PC-3 (cell line): ENCODE data around the gene HCN1. TPM values are rescaled to one million over a fixed set of nuclear protein-coding genes. Genes with fewer than 3 reads are reported as not detected.
A peak's percentile ranks its signal among the peaks of the same experiment; 100 is the strongest.
"Not testable (repeated sequence)": the region's sequence is repeated elsewhere in the genome, so short reads cannot be mapped to it uniquely, and the experiment has no call there.

ENCODE experiments used
- ATAC-seq: fragments of 200-7000 bp; cut with Tn5 transposase; 2 replicates; pipeline ENCODE4 v1.9.1; 2020; ENCODE audit warnings: mild to moderate bottlenecking, moderate library complexity
- BruUV-seq: library from RNA; stranded (reverse); fragments of 400-500 nt; replicated peaks from 2 replicates; lab custom pipeline; 2021; lab: Mats Ljungman, UMichigan
- CTCF ChIA-PET: fragments of 300-600 bp; sonication (Branson Sonifier 250); formaldehyde crosslinking; loops from one replicate; lab custom pipeline; 2022; ENCODE audit warnings: antibody characterized with exemption; lab: Charles Lee
- POLR2A ChIA-PET: fragments of 300-600 bp; sonication (Branson Sonifier 250); formaldehyde crosslinking; loops from one replicate; lab custom pipeline; 2022; ENCODE audit warnings: antibody characterized with exemption; ENCODE audit not compliant: unreplicated experiment; lab: Charles Lee
- DNase-seq: peaks from one replicate; pipeline ENCODE4 v3.0.0-alpha.2; 2015
- H2AFZ ChIP-seq: fragments of 300-600 bp; sonication (generic); 2 replicates; pipeline ENCODE4 v1.6.0; 2016; ENCODE audit warnings: antibody characterized with exemption, low read length
- H3F3A ChIP-seq: fragments of 300-600 bp; sonication (generic); one replicate; pipeline ENCODE4 v1.6.0; 2017; ENCODE audit warnings: antibody characterized with exemption, low read length, control low read depth, mild to moderate bottlenecking; ENCODE audit not compliant: unreplicated experiment
- H3K27ac ChIP-seq: fragments of 300-600 bp; sonication (generic); 2 replicates; pipeline ENCODE4 v1.5.1; 2016; ENCODE audit warnings: mild to moderate bottlenecking, low read length
- H3K27me3 ChIP-seq: fragments of 300-600 bp; sonication (generic); 2 replicates; pipeline ENCODE4 v1.6.1; 2016; ENCODE audit warnings: low read length, mixed read lengths
- H3K36me3 ChIP-seq: fragments of 300-600 bp; sonication (generic); 2 replicates; pipeline ENCODE4 v1.6.1; 2016; ENCODE audit warnings: low read depth, mixed run types, low read length, mixed read lengths
- H3K4me1 ChIP-seq: fragments of 300-600 bp; sonication (generic); 2 replicates; pipeline ENCODE4 v1.5.1; 2016; ENCODE audit warnings: low read length; ENCODE audit not compliant: insufficient read depth
- H3K4me2 ChIP-seq: fragments of 300-600 bp; sonication (generic); 2 replicates; pipeline ENCODE4 v1.6.0; 2016; ENCODE audit warnings: low read length
- H3K4me3 ChIP-seq: fragments of 300-600 bp; sonication (generic); 2 replicates; pipeline ENCODE4 v1.5.1; 2016; ENCODE audit warnings: mild to moderate bottlenecking, low read length, mixed read lengths
- H3K79me2 ChIP-seq: fragments of 300-600 bp; sonication (generic); 2 replicates; pipeline ENCODE4 v1.6.1; 2017; ENCODE audit warnings: low read length, mixed read lengths
- H3K9ac ChIP-seq: fragments of 300-600 bp; sonication (generic); 2 replicates; pipeline ENCODE4 v1.6.0; 2016; ENCODE audit warnings: mild to moderate bottlenecking, low read length
- H3K9me2 ChIP-seq: fragments of 300-600 bp; sonication (generic); replicated peaks from 2 replicates; pipeline ENCODE4 v1.6.1; 2016; ENCODE audit warnings: mixed run types, low read length, mixed read lengths
- H3K9me3 ChIP-seq: fragments of 300-600 bp; sonication (generic); 2 replicates; pipeline ENCODE4 v1.6.1; 2016; ENCODE audit warnings: low read length, mixed read lengths
- H4K20me1 ChIP-seq: fragments of 300-600 bp; sonication (generic); 2 replicates; pipeline ENCODE4 v1.6.1; 2016; ENCODE audit warnings: low read length, mixed read lengths
- CTCF ChIP-seq: fragments of 300-600 bp; sonication (generic); conservative IDR thresholded peaks from 2 replicates; pipeline ENCODE4 v1.5.1; 2017; ENCODE audit warnings: antibody characterized with exemption, low read depth, mild to moderate bottlenecking, low read length
- EZH2 ChIP-seq: fragments of 300-600 bp; sonication (generic); IDR thresholded peaks from one replicate; pipeline ENCODE4 v1.6.1; 2017; ENCODE audit warnings: antibody characterized with exemption, mild to moderate bottlenecking, low read length; ENCODE audit not compliant: unreplicated experiment
- EZH2phosphoT487 ChIP-seq: fragments of 300-600 bp; sonication (generic); IDR thresholded peaks from 2 replicates; pipeline ENCODE4 v1.6.1; 2018; ENCODE audit warnings: mild to moderate bottlenecking, antibody characterized with exemption, low read length, borderline replicate concordance
- intact Hi-C: fragments of 100-400 bp; cut with micrococcal nuclease; formaldehyde crosslinking; loops from 2 replicates; pipeline ENCODE4 v1.9.0; 2023
- total RNA-seq: library from RNA; depleted of rRNA; stranded (reverse); fragments of >200 nt; gene quantifications from 2 replicates; pipeline ENCODE4 v1.2.3, GENCODE V29; 2014

Gene HCN1
- total RNA-seq, 1 experiment from 2014 or later = not detected

- intact Hi-C loops = no loop called here
- Histone ChIP-seq H3K9me3 (peaks cover 8% of the 10 kb centered on the region; the same call in 1 of the 2 replicates), H3K9me2 (no peaks in the 10 kb centered on the region), H3F3A (no peaks in the 10 kb centered on the region), H3K36me3 (no peaks in the 10 kb centered on the region), H3K27ac (no peak overlapping the region), H2AFZ (no peak overlapping the region), H3K4me3 (no peak overlapping the region), H3K4me1 (no peaks in the 10 kb centered on the region), H3K9ac (no peak overlapping the region), H3K27me3 (no peaks in the 10 kb centered on the region), H4K20me1 (no peaks in the 10 kb centered on the region), H3K4me2 (no peak overlapping the region), H3K79me2 (no peaks in the 10 kb centered on the region)
- no TSS peak for BruUV-seq
- POLR2A ChIA-PET = no interaction called here
- DNase-seq (no peak), ATAC-seq (no peak)
- TF ChIP-seq CTCF = no peak
- TF ChIP-seq EZH2 = no peak
- no peak for TF ChIP-seq EZH2phosphoT487
- CTCF ChIA-PET = no interaction called here
Measured at GRCh38 chr5:45507178-45507577, 189.0 kb downstream of the HCN1 start.

- H3K27me3 ChIP-seq, H3K9ac ChIP-seq, DNase-seq, CTCF ChIA-PET, H4K20me1 ChIP-seq, POLR2A ChIA-PET, BruUV-seq, H2AFZ ChIP-seq, H3K9me3 ChIP-seq, H3K36me3 ChIP-seq, ATAC-seq, H3K4me1 ChIP-seq, H3K9me2 ChIP-seq, intact Hi-C loops, H3K4me3 ChIP-seq, H3K27ac ChIP-seq, H3F3A ChIP-seq, H3K4me2 ChIP-seq, H3K79me2 ChIP-seq: not testable (repeated sequence)
Measured at GRCh38 chr5:45499006-45499405, 197.2 kb downstream of the HCN1 start.

- Histone ChIP-seq H3K36me3 (no peaks in the 10 kb centered on the region), H3K9me3 (no peaks in the 10 kb centered on the region; the same call in 1 of the 2 replicates), H3K79me2 (no peaks in the 10 kb centered on the region), H3K4me3 (no peak overlapping the region), H3K27ac (no peak overlapping the region), H3K9me2 (no peaks in the 10 kb centered on the region), H4K20me1 (no peaks in the 10 kb centered on the region), H3K27me3 (no peaks in the 10 kb centered on the region), H3K4me1 (no peaks in the 10 kb centered on the region), H2AFZ (no peak overlapping the region), H3K4me2 (no peak overlapping the region), H3F3A (no peaks in the 10 kb centered on the region), H3K9ac (no peak overlapping the region)
- POLR2A ChIA-PET = no interaction called here
- no peak for TF ChIP-seq EZH2
- no peak for TF ChIP-seq CTCF
- TF ChIP-seq EZH2phosphoT487 = no peak
- intact Hi-C loops = no loop called here
- BruUV-seq = no TSS peak
- CTCF ChIA-PET = no interaction called here
- ATAC-seq (peak; percentile 59), DNase-seq (peak; percentile 29)
Measured at GRCh38 chr5:45491368-45491767, 204.8 kb downstream of the HCN1 start.
